Ishikawa (cell line): ENCODE results near the gene TMEM53.

ENCODE experiments used
- CEBPB ChIP-seq: IDR thresholded peaks from 2 replicates; pipeline ENCODE4 v1.6.1; 2012
- CREB1 ChIP-seq: IDR thresholded peaks from 2 replicates; pipeline ENCODE4 v1.6.1; 2012; ENCODE audit warnings: low read depth
- EGR1 ChIP-seq: IDR thresholded peaks from 2 replicates; pipeline ENCODE4 v1.6.1; 2012
- EP300 ChIP-seq: IDR thresholded peaks from 2 replicates; pipeline ENCODE4 v1.6.1; 2012; ENCODE audit warnings: borderline replicate concordance
- FOXM1 ChIP-seq: IDR thresholded peaks from 2 replicates; pipeline ENCODE4 v1.6.1; 2012; ENCODE audit warnings: low read depth, borderline replicate concordance
- MAX ChIP-seq: IDR thresholded peaks from 2 replicates; pipeline ENCODE4 v1.6.1; 2012
- NFIC ChIP-seq: IDR thresholded peaks from 2 replicates; pipeline ENCODE4 v1.6.1; 2012
- RAD21 ChIP-seq: IDR thresholded peaks from 2 replicates; pipeline ENCODE4 v1.6.1; 2012; ENCODE audit warnings: low read depth
- REST ChIP-seq: IDR thresholded peaks from 2 replicates; pipeline ENCODE4 v1.6.1; 2012; ENCODE audit warnings: low read depth, mild to moderate bottlenecking
- TAF1 ChIP-seq: IDR thresholded peaks from 2 replicates; pipeline ENCODE4 v1.6.1; 2012; ENCODE audit warnings: low read depth, mild to moderate bottlenecking
- TCF12 ChIP-seq: IDR thresholded peaks from 2 replicates; pipeline ENCODE4 v1.6.1; 2012; ENCODE audit warnings: low read depth
- TEAD4 ChIP-seq: IDR thresholded peaks from 2 replicates; pipeline ENCODE4 v1.6.1; 2012
- USF1 ChIP-seq: IDR thresholded peaks from 2 replicates; pipeline ENCODE4 v1.6.1; 2012
- YY1 ChIP-seq: IDR thresholded peaks from 2 replicates; pipeline ENCODE4 v1.6.1; 2012; ENCODE audit warnings: low read depth
- ZBTB7A ChIP-seq: IDR thresholded peaks from 2 replicates; pipeline ENCODE4 v1.6.1; 2012; ENCODE audit warnings: low read depth

The TMEM53 gene

GRCh38 chr1:44642925-44643324 lies 31.4 kb downstream of the TMEM53 start:
- TF ChIP-seq EP300: no peak
- TF ChIP-seq TCF12: no peak
- no peak for TF ChIP-seq EGR1
- no peak for TF ChIP-seq REST
- TF ChIP-seq NFIC: no peak
- TF ChIP-seq YY1: no peak
- no peak for TF ChIP-seq MAX
- no peak for TF ChIP-seq CEBPB
- TF ChIP-seq FOXM1: no peak
- no peak for TF ChIP-seq CREB1
- no peak for TF ChIP-seq RAD21
- no peak for TF ChIP-seq TEAD4
- no peak for TF ChIP-seq TAF1

GRCh38 chr1:44642255-44642654 lies 32.0 kb downstream of the TMEM53 start:
- no peak for TF ChIP-seq CREB1
- no peak for TF ChIP-seq MAX
- no peak for TF ChIP-seq CEBPB
- TF ChIP-seq TAF1: no peak
- TF ChIP-seq TCF12: no peak
- TF ChIP-seq EGR1: no peak

- TF ChIP-seq REST: no peak
- no peak for TF ChIP-seq NFIC
- no peak for TF ChIP-seq FOXM1
- TF ChIP-seq TEAD4: no peak
Measured at GRCh38 chr1:44641126-44642102, 32.9 kb downstream of the TMEM53 start.

- TF ChIP-seq MAX (no peak), ZBTB7A (no peak), TCF12 (no peak), FOXM1 (no peak), CREB1 (no peak), EP300 (no peak), USF1 (no peak), NFIC (no peak), YY1 (no peak), REST (no peak), TAF1 (no peak), CEBPB (no peak), RAD21 (no peak), EGR1 (no peak), TEAD4 (no peak)
Measured at GRCh38 chr1:44640200-44640853, 34.0 kb downstream of the TMEM53 start.
